ENCODE data around the gene SUPT3H. TPM values are rescaled to one million over a fixed set of nuclear protein-coding genes. Genes with fewer than 3 reads are reported as not detected.

The SUPT3H gene
- total and polyA plus RNA-seq, 2 experiments from 2014 or later, result 12.4 to 19.4 TPM

DNA sequence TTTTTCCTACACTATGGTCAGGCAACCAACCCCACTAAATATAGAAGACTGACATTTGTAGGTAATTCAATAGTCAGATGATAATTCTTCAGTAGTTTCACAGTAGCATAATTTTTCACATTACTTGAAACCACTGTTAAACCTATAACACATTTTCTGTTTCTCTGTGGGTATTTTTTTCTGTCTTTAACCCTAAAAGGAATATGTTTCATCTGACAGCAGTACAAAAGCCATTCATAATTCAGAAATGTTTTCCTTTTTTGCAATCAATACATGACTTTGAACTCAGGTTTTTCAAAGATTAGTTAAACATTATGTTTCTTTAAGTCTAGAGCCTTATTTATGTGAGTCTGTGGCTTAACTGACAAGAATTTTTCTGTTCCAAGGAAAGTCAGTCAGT is 178.2 kb downstream of the SUPT3H start:
- TF ChIP-seq, protein P1, sequence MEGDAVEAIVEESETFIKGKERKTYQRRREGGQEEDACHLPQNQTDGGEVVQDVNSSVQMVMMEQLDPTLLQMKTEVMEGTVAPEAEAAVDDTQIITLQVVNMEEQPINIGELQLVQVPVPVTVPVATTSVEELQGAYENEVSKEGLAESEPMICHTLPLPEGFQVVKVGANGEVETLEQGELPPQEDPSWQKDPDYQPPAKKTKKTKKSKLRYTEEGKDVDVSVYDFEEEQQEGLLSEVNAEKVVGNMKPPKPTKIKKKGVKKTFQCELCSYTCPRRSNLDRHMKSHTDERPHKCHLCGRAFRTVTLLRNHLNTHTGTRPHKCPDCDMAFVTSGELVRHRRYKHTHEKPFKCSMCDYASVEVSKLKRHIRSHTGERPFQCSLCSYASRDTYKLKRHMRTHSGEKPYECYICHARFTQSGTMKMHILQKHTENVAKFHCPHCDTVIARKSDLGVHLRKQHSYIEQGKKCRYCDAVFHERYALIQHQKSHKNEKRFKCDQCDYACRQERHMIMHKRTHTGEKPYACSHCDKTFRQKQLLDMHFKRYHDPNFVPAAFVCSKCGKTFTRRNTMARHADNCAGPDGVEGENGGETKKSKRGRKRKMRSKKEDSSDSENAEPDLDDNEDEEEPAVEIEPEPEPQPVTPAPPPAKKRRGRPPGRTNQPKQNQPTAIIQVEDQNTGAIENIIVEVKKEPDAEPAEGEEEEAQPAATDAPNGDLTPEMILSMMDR (IDR thresholded peaks at IDR 0.05; ENCODE audit: low read depth, low read length), result no peak
- H3K4me1 ChIP-seq (ENCODE audit: low read depth), result no peaks in the 10 kb centered on the region
- H3K36me3 ChIP-seq, result no peaks in the 10 kb centered on the region
- no peaks in the 10 kb centered on the region for H3K9me3 ChIP-seq (ENCODE audit: low read depth)
- no peak for DNase-seq (ENCODE audit: low read depth in 1 of 2, low spot score in 1 of 2)
- H3K27me3 ChIP-seq, result no peaks in the 10 kb centered on the region
- H3K27ac ChIP-seq, result no peak overlapping the region
- no peak overlapping the region for H3K4me3 ChIP-seq

DNA sequence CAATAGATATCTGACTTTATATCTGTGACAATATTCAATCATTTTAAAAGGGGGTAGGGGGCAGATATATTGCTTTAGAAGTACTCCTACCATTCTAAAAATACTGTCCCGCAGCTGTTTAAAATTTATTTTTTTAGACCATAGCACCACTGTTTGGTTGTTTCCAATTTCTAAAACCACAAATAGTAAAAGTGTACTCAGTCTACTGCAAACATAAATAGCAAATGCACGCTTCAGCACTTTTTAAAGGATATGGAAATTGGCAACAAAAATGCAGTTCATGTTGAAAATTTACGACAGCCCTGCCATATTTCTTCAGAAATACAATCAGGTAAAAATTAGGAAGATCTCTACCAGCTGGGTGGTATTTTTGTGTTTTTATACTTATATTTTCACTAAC is 181.6 kb downstream of the SUPT3H start:
- Histone ChIP-seq H3K36me3 (no peaks in the 10 kb centered on the region), H3K27me3 (no peaks in the 10 kb centered on the region), H3K4me3 (no peak overlapping the region), H3K4me1 (ENCODE audit: low read depth) (no peaks in the 10 kb centered on the region), H3K27ac (no peak overlapping the region), H3K9me3 (ENCODE audit: low read depth) (no peaks in the 10 kb centered on the region)
- TF ChIP-seq, protein P1 (IDR thresholded peaks at IDR 0.05; ENCODE audit: low read depth, low read length), result no peak
- no peak for DNase-seq (ENCODE audit: low read depth in 1 of 2, low spot score in 1 of 2)

DNA sequence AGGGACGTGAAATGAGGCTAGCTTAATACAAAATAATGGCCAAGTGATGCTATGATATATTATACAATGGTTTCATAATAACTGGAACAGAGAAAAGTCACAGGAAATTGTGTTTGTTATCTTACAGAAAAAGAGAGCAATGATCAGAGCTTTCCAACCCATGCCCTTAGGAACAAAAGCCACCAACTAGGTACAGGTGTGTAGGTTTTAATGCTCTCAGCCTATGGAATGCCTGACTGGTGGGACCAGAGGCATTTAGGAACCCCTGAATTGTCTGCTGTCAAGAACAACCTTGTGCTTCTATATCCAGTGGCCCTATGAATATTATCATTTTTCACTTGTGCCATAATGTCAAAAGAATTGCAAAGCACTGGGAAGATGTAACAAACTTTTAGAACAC is 182.6 kb downstream of the SUPT3H start:
- DNase-seq (ENCODE audit: low read depth in 1 of 2, low spot score in 1 of 2), result no peak
- H3K36me3 ChIP-seq, result no peaks in the 10 kb centered on the region
- H3K27ac ChIP-seq, result no peak overlapping the region
- H3K4me1 ChIP-seq (ENCODE audit: low read depth), result no peaks in the 10 kb centered on the region
- H3K27me3 ChIP-seq, result no peaks in the 10 kb centered on the region
- TF ChIP-seq, protein P1 (IDR thresholded peaks at IDR 0.05; ENCODE audit: low read depth, low read length), result no peak
- H3K4me3 ChIP-seq, result no peak overlapping the region
- no peaks in the 10 kb centered on the region for H3K9me3 ChIP-seq (ENCODE audit: low read depth)

DNA sequence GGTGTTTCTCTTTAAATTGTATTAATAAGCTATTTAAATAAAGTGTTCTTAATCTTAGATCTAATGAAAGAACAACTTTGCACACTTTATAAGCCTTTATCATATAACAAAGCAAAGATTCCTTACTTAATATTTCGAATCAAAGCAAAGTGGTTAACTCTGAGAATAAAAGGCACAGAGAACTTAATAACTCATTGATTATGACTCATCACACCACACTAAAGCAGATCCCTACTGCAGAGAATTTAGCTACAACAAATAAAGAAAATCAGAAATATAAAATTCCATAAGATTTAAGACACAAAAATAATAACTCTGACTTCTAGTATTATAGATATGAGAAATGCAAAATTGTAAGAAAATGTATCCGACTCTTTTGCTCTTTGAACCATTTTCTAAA is 185.2 kb downstream of the SUPT3H start:
- Histone ChIP-seq H3K36me3 (no peaks in the 10 kb centered on the region), H3K9me3 (ENCODE audit: low read depth) (no peaks in the 10 kb centered on the region), H3K4me3 (no peak overlapping the region), H3K27ac (no peak overlapping the region), H3K4me1 (ENCODE audit: low read depth) (no peaks in the 10 kb centered on the region), H3K27me3 (no peaks in the 10 kb centered on the region)
- no peak for DNase-seq (ENCODE audit: low read depth in 1 of 2, low spot score in 1 of 2)
- TF ChIP-seq, protein P1 (IDR thresholded peaks at IDR 0.05; ENCODE audit: low read depth, low read length), result no peak

DNA sequence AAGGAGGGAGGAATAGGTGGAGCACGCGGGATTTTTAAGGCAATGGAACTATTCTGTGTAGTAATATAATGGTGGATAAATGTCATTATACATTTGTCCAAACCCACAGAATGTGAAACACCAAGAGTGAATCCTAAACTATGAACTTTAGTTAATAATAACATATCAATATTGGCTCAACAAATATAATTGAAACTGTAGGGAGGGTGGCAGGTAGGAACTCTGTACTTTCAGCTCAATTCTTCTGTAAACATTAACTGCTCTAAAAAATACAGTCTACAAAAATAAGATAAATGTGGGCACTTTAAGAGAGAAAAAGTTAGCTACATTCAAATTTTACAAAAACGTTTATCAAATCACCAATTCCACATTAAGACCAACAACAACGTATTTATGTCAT is 186.3 kb downstream of the SUPT3H start:
- Histone ChIP-seq H3K36me3 (no peaks in the 10 kb centered on the region), H3K9me3 (ENCODE audit: low read depth) (no peaks in the 10 kb centered on the region), H3K4me3 (no peak overlapping the region), H3K27ac (no peak overlapping the region), H3K4me1 (ENCODE audit: low read depth) (no peaks in the 10 kb centered on the region), H3K27me3 (no peaks in the 10 kb centered on the region)
- TF ChIP-seq, protein P1 (IDR thresholded peaks at IDR 0.05; ENCODE audit: low read depth, low read length), result no peak
- no peak for DNase-seq (ENCODE audit: low read depth in 1 of 2, low spot score in 1 of 2)

DNA sequence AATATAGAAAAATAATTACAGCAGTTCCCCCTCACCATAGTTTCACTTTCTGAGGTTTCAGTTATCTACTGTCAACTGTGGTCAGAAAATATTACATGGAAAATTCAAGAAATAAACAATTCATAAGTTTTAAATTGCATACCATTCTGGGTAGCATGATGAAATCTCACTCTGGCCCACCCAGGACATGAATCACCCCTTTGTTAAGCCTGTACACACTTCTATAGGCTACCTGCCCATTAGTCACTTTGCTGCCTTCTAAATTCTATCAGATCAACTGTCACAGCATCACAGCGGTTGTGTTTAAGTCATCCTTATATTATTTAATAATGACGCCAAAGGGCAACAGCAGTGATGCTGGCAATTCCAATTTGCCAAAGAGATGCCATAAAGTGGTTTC is 189.9 kb downstream of the SUPT3H start:
- Histone ChIP-seq H3K27ac (no peak overlapping the region), H3K9me3 (ENCODE audit: low read depth) (no peaks in the 10 kb centered on the region), H3K27me3 (no peaks in the 10 kb centered on the region), H3K4me3 (no peak overlapping the region), H3K36me3 (no peaks in the 10 kb centered on the region), H3K4me1 (ENCODE audit: low read depth) (peaks cover 8% of the 10 kb centered on the region)
- DNase-seq (ENCODE audit: low read depth in 1 of 2, low spot score in 1 of 2), result peak in 1 of 2 donors; percentile 66
- TF ChIP-seq, protein P1 (IDR thresholded peaks at IDR 0.05; ENCODE audit: low read depth, low read length), result no peak
